CD4-positive, alpha-beta memory T cell (primary cell): ENCODE data around the gene BAG3. TPM values are rescaled to one million over a fixed set of nuclear protein-coding genes. Genes with fewer than 3 reads are reported as not detected.
A peak's percentile ranks its signal among the peaks of the same experiment; 100 is the strongest.

Experiments used
- CTCF ChIA-PET: fragments of 350-600 bp; sonication (Branson Sonifier 250); formaldehyde crosslinking; loops from one replicate; lab custom pipeline; 2021; ENCODE audit warnings: inconsistent platforms; ENCODE audit not compliant: partially characterized antibody; lab: Charles Lee
- POLR2A ChIA-PET: fragments of 350-600 bp; sonication (Branson Sonifier 250); formaldehyde crosslinking; loops from one replicate; lab custom pipeline; 2021; ENCODE audit not compliant: partially characterized antibody; lab: Charles Lee
- DNase-seq, 5 donors: peaks; one replicate each; pipeline versions ENCODE4 v3.0.0 to v3.0.0-alpha.2; 2020 to 2022; ENCODE audit warnings: mixed read lengths in 1 of 5
- H3K27ac ChIP-seq: one replicate; pipeline ENCODE4 v1.7.0; 2013; ENCODE audit warnings: low read depth, low read length
- H3K27me3 ChIP-seq: 2 replicates; pipeline ENCODE4 v1.7.0; 2013; ENCODE audit warnings: mild to moderate bottlenecking, low read length, moderate library complexity; ENCODE audit not compliant: insufficient read depth
- H3K36me3 ChIP-seq: 2 replicates; pipeline ENCODE4 v1.7.0; 2013; ENCODE audit warnings: mild to moderate bottlenecking, low read length, moderate library complexity; ENCODE audit not compliant: insufficient read depth
- H3K4me1 ChIP-seq: 2 replicates; pipeline ENCODE4 v1.7.0; 2013; ENCODE audit warnings: mild to moderate bottlenecking, low read length, moderate library complexity; ENCODE audit not compliant: insufficient read depth
- H3K4me3 ChIP-seq, 2 donors: one replicate each; pipeline ENCODE4 v1.7.0; 2013; ENCODE audit warnings: low read length in 2 of 2, mild to moderate bottlenecking in 1 of 2
- H3K9me3 ChIP-seq, 2 donors: one replicate each; pipeline ENCODE4 v1.7.0; 2013; ENCODE audit warnings: low read length in 2 of 2, control low read depth in 1 of 2; ENCODE audit not compliant: control insufficient read depth in 1 of 2
- H3K27ac Mint-ChIP-seq, 7 donors: one replicate each; pipeline ENCODE4 v1.8.0; 2020 to 2021; ENCODE audit warnings: mixed read lengths in 7 of 7, mild to moderate bottlenecking in 6 of 7, inconsistent platforms in 3 of 7, moderate library complexity in 3 of 7
- H3K27me3 Mint-ChIP-seq, 2 donors: one replicate each; pipeline ENCODE4 v1.8.0; 2020 to 2021; ENCODE audit warnings: mixed read lengths in 2 of 2
- H3K36me3 Mint-ChIP-seq, 2 donors: one replicate each; pipeline ENCODE4 v1.8.0; 2020 to 2021; ENCODE audit warnings: mixed read lengths in 2 of 2, inconsistent platforms in 1 of 2, mild to moderate bottlenecking in 1 of 2
- H3K4me1 Mint-ChIP-seq, 4 donors: one replicate each; pipeline ENCODE4 v1.8.0; 2020 to 2021; ENCODE audit warnings: mixed read lengths in 4 of 4, mild to moderate bottlenecking in 1 of 4
- H3K4me3 Mint-ChIP-seq, 8 donors: one replicate each; pipeline ENCODE4 v1.8.0; 2020 to 2021; ENCODE audit warnings: mixed read lengths in 8 of 8, mild to moderate bottlenecking in 7 of 8, moderate library complexity in 6 of 8, inconsistent platforms in 3 of 8
- H3K9me3 Mint-ChIP-seq, 8 donors: one replicate each; pipeline ENCODE4 v1.8.0; 2020 to 2021; ENCODE audit warnings: mixed read lengths in 8 of 8, mild to moderate bottlenecking in 5 of 8, inconsistent platforms in 3 of 8, moderate library complexity in 1 of 8
- intact Hi-C: fragments of 100-400 bp; cut with micrococcal nuclease; formaldehyde crosslinking; loops from one replicate; pipeline ENCODE4 v1.15.1; 2023
- polyA plus RNA-seq, 2 donors: library from polyadenylated mRNA; unstranded; fragments of 300-500 nt; fragmentation: Illumina TruSeq; gene quantifications; one replicate each; pipeline ENCODE4 v1.2.3, GENCODE V29; 2021
- total RNA-seq, 2 experiments: library from RNA; stranded (reverse); gene quantifications; one replicate each; pipeline ENCODE4 v1.2.3, GENCODE V29; 2021

BAG3 gene
- total and polyA plus RNA-seq, 4 experiments from 2014 or later = 8.5 to 27.3 (median 21.2) TPM

GRCh38 chr10:119651514-119652360 is 557 bp downstream of the BAG3 start:
- H3K4me1 Mint-ChIP-seq = peaks cover 41 to 54% (median 47%) of the 10 kb centered on the region in 4 donors

GRCh38 chr10:119652361-119652730 is 1.2 kb downstream of the BAG3 start:
- Mint-ChIP-seq H3K9me3 (no peaks in the 10 kb centered on the region), H3K27ac (peak overlapping the region; percentile 84 to 96 (median 95)), H3K4me1 (peaks cover 45 to 60% (median 51%) of the 10 kb centered on the region in 4 donors), H3K4me3 (peak overlapping the region; percentile 78 to 93 (median 92)), H3K36me3 (peaks cover 0 to 25% of the 10 kb centered on the region in 2 donors), H3K27me3 (no peaks in the 10 kb centered on the region)
- peaks cover 59% of the 10 kb centered on the region for H3K4me1 ChIP-seq
- peak overlapping the region; percentile 87 for H3K27ac ChIP-seq
- peaks cover 8% of the 10 kb centered on the region for H3K36me3 ChIP-seq
- peak; percentile 54 to 73 (median 62) for DNase-seq
- H3K27me3 ChIP-seq = no peaks in the 10 kb centered on the region
- no peaks in the 10 kb centered on the region for H3K9me3 ChIP-seq
- H3K4me3 ChIP-seq = peak overlapping the region; percentile 77 to 88
- POLR2A ChIA-PET = interaction anchor here (0.9 to 6.3 kb wide), 10 partner anchors 9 to 445 kb away, joined by 3 to 84 read pairs (median 6); partner anchors contain the start of genes GRK5, INPP5F, RGS10 and TIAL1
- CTCF ChIA-PET = interaction anchor here (0.8 to 3.2 kb wide), 6 partner anchors 12 to 109 kb away, joined by 3 to 16 read pairs (median 4); partner anchors contain the start of gene RGS10
- intact Hi-C loops = loop anchor here (2.0 kb wide), 2 partner anchors 34 to 150 kb away; no protein-coding TSS in a partner anchor

More at GRCh38 chr10:119651514-119652360, 557 bp downstream of the BAG3 start:
- Histone ChIP-seq H3K27ac (peak overlapping the region; percentile 87), H3K36me3 (peaks cover 2% of the 10 kb centered on the region), H3K9me3 (no peaks in the 10 kb centered on the region), H3K27me3 (no peaks in the 10 kb centered on the region), H3K4me1 (peaks cover 53% of the 10 kb centered on the region), H3K4me3 (peak overlapping the region; percentile 77 to 88)
- peaks cover 0 to 23% of the 10 kb centered on the region in 2 donors for H3K36me3 Mint-ChIP-seq
- DNase-seq = peak in 4 of 5 donors; percentile 19 to 32 (median 23)
- H3K27ac Mint-ChIP-seq = peak overlapping the region; percentile 93 to 99 (median 95)
- no peaks in the 10 kb centered on the region for H3K27me3 Mint-ChIP-seq
- intact Hi-C loops = loop anchor here (1.0 to 2.0 kb wide), 7 partner anchors 9 to 443 kb away; no protein-coding TSS in a partner anchor
- peak overlapping the region; percentile 85 to 98 (median 92) for H3K4me3 Mint-ChIP-seq
- peaks cover 0 to 2% (median 0%) of the 10 kb centered on the region in 8 donors for H3K9me3 Mint-ChIP-seq
- POLR2A ChIA-PET = interaction anchor here (0.9 to 6.3 kb wide), 16 partner anchors 9 to 520 kb away, joined by 3 to 84 read pairs (median 4); partner anchors contain the start of genes GRK5, INPP5F, MCMBP and RGS10
- CTCF ChIA-PET = interaction anchor here (1.2 to 3.2 kb wide), 3 partner anchors 12 to 109 kb away, joined by 3 to 16 read pairs (median 4); partner anchors contain the start of gene RGS10

GRCh38 chr10:119653209-119653608 is 2.0 kb downstream of the BAG3 start:
- peaks cover 0 to 25% of the 10 kb centered on the region in 2 donors for H3K36me3 Mint-ChIP-seq
- ChIA-PET CTCF (interaction anchor here (0.8 to 3.2 kb wide), 9 partner anchors 11 to 110 kb away, joined by 3 to 16 read pairs (median 4); partner anchors contain the start of gene RGS10), POLR2A (interaction anchor here (0.9 to 6.3 kb wide), 8 partner anchors 8 to 447 kb away, joined by 3 to 84 read pairs (median 6); partner anchors contain the start of genes GRK5, INPP5F and RGS10)
- intact Hi-C loops = loop anchor here (1.0 to 2.0 kb wide), 3 partner anchors 34 to 150 kb away; no protein-coding TSS in a partner anchor
- peaks cover 66% of the 10 kb centered on the region for H3K4me1 ChIP-seq
- peaks cover 13% of the 10 kb centered on the region for H3K36me3 ChIP-seq
- H3K4me3 Mint-ChIP-seq = peak overlapping the region; percentile 83 to 93 (median 92)
- peaks cover 46 to 64% (median 55%) of the 10 kb centered on the region in 4 donors for H3K4me1 Mint-ChIP-seq
- H3K9me3 ChIP-seq = no peaks in the 10 kb centered on the region
- H3K27ac Mint-ChIP-seq = peak overlapping the region; percentile 73 to 97 (median 94)
- DNase-seq = peak in 4 of 5 donors; percentile 38 to 48 (median 44)
- H3K9me3 Mint-ChIP-seq = no peaks in the 10 kb centered on the region
- no peaks in the 10 kb centered on the region for H3K27me3 Mint-ChIP-seq
- peak overlapping the region; percentile 4 to 88 for H3K4me3 ChIP-seq
- no peaks in the 10 kb centered on the region for H3K27me3 ChIP-seq
- H3K27ac ChIP-seq = peak overlapping the region; percentile 23

- POLR2A ChIA-PET = interaction anchor here (0.6 to 6.3 kb wide), 9 partner anchors 10 to 447 kb away, joined by 3 to 84 read pairs (median 6); partner anchors contain the start of genes GRK5, INPP5F and RGS10
- Histone ChIP-seq H3K4me3 (peak overlapping the region; percentile 4 to 88), H3K4me1 (peaks cover 73% of the 10 kb centered on the region), H3K9me3 (no peaks in the 10 kb centered on the region), H3K27ac (peak overlapping the region; percentile 58), H3K27me3 (no peaks in the 10 kb centered on the region), H3K36me3 (peaks cover 13% of the 10 kb centered on the region)
- intact Hi-C loops = loop anchor here (1.0 to 2.0 kb wide), 3 partner anchors 33 to 151 kb away; no protein-coding TSS in a partner anchor
- CTCF ChIA-PET = interaction anchor here (0.7 to 3.2 kb wide), 10 partner anchors 10 to 206 kb away, joined by 3 to 16 read pairs (median 6); partner anchors contain the start of gene RGS10
- Mint-ChIP-seq H3K27ac (peak overlapping the region; percentile 73 to 97 (median 94)), H3K27me3 (no peaks in the 10 kb centered on the region), H3K4me3 (peak overlapping the region; percentile 83 to 93 (median 92)), H3K36me3 (peaks cover 4 to 26% of the 10 kb centered on the region in 2 donors), H3K4me1 (peaks cover 48 to 69% (median 60%) of the 10 kb centered on the region in 4 donors), H3K9me3 (no peaks in the 10 kb centered on the region)
- DNase-seq = no peak
Observed at GRCh38 chr10:119653916-119654315, 2.7 kb downstream of the BAG3 start.

- Mint-ChIP-seq H3K9me3 (no peaks in the 10 kb centered on the region), H3K27me3 (no peaks in the 10 kb centered on the region), H3K27ac (peak overlapping the region; percentile 73 to 97 (median 94)), H3K36me3 (peaks cover 4 to 27% of the 10 kb centered on the region in 2 donors), H3K4me3 (peak overlapping the region; percentile 60 to 93 (median 88)), H3K4me1 (peaks cover 47 to 74% (median 61%) of the 10 kb centered on the region in 4 donors)
- peaks cover 13% of the 10 kb centered on the region for H3K36me3 ChIP-seq
- peak overlapping the region; percentile 58 for H3K27ac ChIP-seq
- no peak for DNase-seq
- H3K4me3 ChIP-seq = no peak overlapping the region
- intact Hi-C loops = no loop called here
- ChIA-PET POLR2A (interaction anchor here (0.6 to 6.3 kb wide), 9 partner anchors 9 to 448 kb away, joined by 3 to 84 read pairs (median 6); partner anchors contain the start of genes GRK5, INPP5F and RGS10), CTCF (interaction anchor here (0.7 to 3.2 kb wide), 9 partner anchors 10 to 205 kb away, joined by 3 to 16 read pairs (median 6); partner anchors contain the start of gene RGS10)
- H3K9me3 ChIP-seq = no peaks in the 10 kb centered on the region
- H3K27me3 ChIP-seq = no peaks in the 10 kb centered on the region
- peaks cover 78% of the 10 kb centered on the region for H3K4me1 ChIP-seq
Observed at GRCh38 chr10:119654540-119654939, 3.4 kb downstream of the BAG3 start.

GRCh38 chr10:119655566-119656001 is 4.4 kb downstream of the BAG3 start:
- Mint-ChIP-seq H3K4me3 (peak overlapping the region; percentile 83 to 93 (median 84)), H3K27ac (peak overlapping the region; percentile 73 to 97 (median 94)), H3K9me3 (no peaks in the 10 kb centered on the region), H3K36me3 (peaks cover 4 to 27% of the 10 kb centered on the region in 2 donors), H3K4me1 (peaks cover 42 to 78% (median 58%) of the 10 kb centered on the region in 4 donors), H3K27me3 (no peaks in the 10 kb centered on the region)
- H3K36me3 ChIP-seq = peaks cover 13% of the 10 kb centered on the region
- H3K9me3 ChIP-seq = no peaks in the 10 kb centered on the region
- ChIA-PET POLR2A (interaction anchor here (0.6 to 6.3 kb wide), 5 partner anchors 8 to 448 kb away, joined by 3 to 84 read pairs (median 3); partner anchors contain the start of genes GRK5 and INPP5F), CTCF (interaction anchor here (1.3 to 2.6 kb wide), 2 partner anchors 47 to 113 kb away, joined by 3 to 9 read pairs; partner anchors contain the start of gene RGS10)
- DNase-seq = peak; percentile 55 to 82 (median 62)
- H3K27me3 ChIP-seq = no peaks in the 10 kb centered on the region
- peak overlapping the region; percentile 50 to 63 for H3K4me3 ChIP-seq
- peaks cover 74% of the 10 kb centered on the region for H3K4me1 ChIP-seq
- intact Hi-C loops = loop anchor here (1.0 kb wide), 1 partner anchor 9 kb away; no protein-coding TSS in a partner anchor
- H3K27ac ChIP-seq = peak overlapping the region; percentile 58
